ENCODE measurements around the gene ARMH3.

ARMH3 gene

DNA sequence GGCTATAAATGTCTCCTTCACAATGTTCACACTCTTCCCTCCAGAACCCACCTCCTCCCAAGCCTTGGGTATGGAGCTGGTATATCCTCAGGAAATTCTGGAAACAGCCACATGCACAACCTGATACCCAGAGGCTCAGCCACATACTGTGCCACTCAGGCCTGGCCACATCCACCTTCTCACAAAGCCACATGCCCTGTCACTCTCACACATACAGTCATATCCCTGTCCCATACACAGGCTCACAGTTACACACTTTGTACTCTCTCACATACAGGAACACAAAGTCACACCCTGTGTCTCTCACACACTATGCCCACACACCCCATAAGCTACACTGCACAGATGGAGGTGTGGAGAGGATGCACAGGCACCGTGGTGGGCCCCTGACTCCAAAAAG, 222.5 kb downstream of the ARMH3 start:
- peaks cover 10% of the 10 kb centered on the region for H3F3A ChIP-seq (ENCODE audit: control insufficient read depth, insufficient read depth)
- H3K4me3 ChIP-seq (ENCODE audit: low read length): no peak overlapping the region
- no peaks in the 10 kb centered on the region for H3K9me2 ChIP-seq (replicated peaks; ENCODE audit: control insufficient read depth, low read length)
- H3K9me3 ChIP-seq (ENCODE audit: control insufficient read depth, insufficient read depth, low read length): no peaks in the 10 kb centered on the region
- 0 out of 2 replicates have a peak, but pooled peaks cover 3% of the 10 kb centered on the region for H4K20me1 ChIP-seq (ENCODE audit: control insufficient read depth, insufficient read depth, low read depth, low read length)
- H3K4me2 ChIP-seq (ENCODE audit: low read length): no peak overlapping the region
- no peak overlapping the region for H3K27ac ChIP-seq (ENCODE audit: low read depth, low read length)
- no peaks in the 10 kb centered on the region for H3K79me2 ChIP-seq (ENCODE audit: control insufficient read depth, low read length)
- peaks cover 41% of the 10 kb centered on the region for H3K4me1 ChIP-seq (ENCODE audit: control insufficient read depth, low read length)
- no peaks in the 10 kb centered on the region for H3K36me3 ChIP-seq (ENCODE audit: control insufficient read depth, low read length)
- no peaks in the 10 kb centered on the region for H3K27me3 ChIP-seq (ENCODE audit: control insufficient read depth, low read length)
- TF ChIP-seq, protein P1, sequence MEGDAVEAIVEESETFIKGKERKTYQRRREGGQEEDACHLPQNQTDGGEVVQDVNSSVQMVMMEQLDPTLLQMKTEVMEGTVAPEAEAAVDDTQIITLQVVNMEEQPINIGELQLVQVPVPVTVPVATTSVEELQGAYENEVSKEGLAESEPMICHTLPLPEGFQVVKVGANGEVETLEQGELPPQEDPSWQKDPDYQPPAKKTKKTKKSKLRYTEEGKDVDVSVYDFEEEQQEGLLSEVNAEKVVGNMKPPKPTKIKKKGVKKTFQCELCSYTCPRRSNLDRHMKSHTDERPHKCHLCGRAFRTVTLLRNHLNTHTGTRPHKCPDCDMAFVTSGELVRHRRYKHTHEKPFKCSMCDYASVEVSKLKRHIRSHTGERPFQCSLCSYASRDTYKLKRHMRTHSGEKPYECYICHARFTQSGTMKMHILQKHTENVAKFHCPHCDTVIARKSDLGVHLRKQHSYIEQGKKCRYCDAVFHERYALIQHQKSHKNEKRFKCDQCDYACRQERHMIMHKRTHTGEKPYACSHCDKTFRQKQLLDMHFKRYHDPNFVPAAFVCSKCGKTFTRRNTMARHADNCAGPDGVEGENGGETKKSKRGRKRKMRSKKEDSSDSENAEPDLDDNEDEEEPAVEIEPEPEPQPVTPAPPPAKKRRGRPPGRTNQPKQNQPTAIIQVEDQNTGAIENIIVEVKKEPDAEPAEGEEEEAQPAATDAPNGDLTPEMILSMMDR (IDR thresholded peaks at IDR 0.05; ENCODE audit: low read depth, low read length, poor library complexity, severe bottlenecking): no peak
- no peak for TF ChIP-seq EZH2phosphoT487 (IDR thresholded peaks at IDR 0.05; ENCODE audit: borderline replicate concordance, low read length)

DNA sequence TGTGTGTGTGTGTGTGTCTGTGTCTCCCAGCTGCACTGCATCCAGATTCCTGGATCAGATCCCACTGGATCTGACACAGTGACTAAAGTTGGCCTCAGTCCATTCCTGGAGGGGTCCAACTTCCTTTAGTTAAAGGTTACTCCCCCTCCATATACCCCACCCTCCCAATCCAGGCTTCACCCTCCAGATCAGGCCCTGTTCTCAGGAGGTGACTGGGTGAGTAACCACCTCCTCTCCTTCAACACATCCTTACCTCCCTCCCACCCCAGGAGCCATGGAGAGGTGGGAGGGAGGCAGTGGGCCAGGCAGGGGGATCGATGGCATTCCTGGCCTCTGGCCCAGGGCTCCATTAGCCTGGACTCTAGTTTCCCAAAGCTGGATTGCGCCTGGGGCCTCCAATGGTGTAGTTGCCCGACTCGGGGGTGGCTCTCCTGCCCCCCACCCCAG, 223.6 kb downstream of the ARMH3 start:
- no peaks in the 10 kb centered on the region for H3K27me3 ChIP-seq (ENCODE audit: control insufficient read depth, low read length)
- no peak for TF ChIP-seq EZH2phosphoT487 (IDR thresholded peaks at IDR 0.05; ENCODE audit: borderline replicate concordance, low read length)
- TF ChIP-seq, protein P1 (IDR thresholded peaks at IDR 0.05; ENCODE audit: low read depth, low read length, poor library complexity, severe bottlenecking): no peak
- H3K4me2 ChIP-seq (ENCODE audit: low read length): no peak overlapping the region
- no peak overlapping the region for H3K4me3 ChIP-seq (ENCODE audit: low read length)
- H3K9me2 ChIP-seq (replicated peaks; ENCODE audit: control insufficient read depth, low read length): no peaks in the 10 kb centered on the region
- no peak overlapping the region for H3K27ac ChIP-seq (ENCODE audit: low read depth, low read length)
- H3K9me3 ChIP-seq (ENCODE audit: control insufficient read depth, insufficient read depth, low read length): no peaks in the 10 kb centered on the region
- 0 out of 2 replicates have a peak, but pooled peaks cover 3% of the 10 kb centered on the region for H4K20me1 ChIP-seq (ENCODE audit: control insufficient read depth, insufficient read depth, low read depth, low read length)
- peaks cover 10% of the 10 kb centered on the region for H3F3A ChIP-seq (ENCODE audit: control insufficient read depth, insufficient read depth)
- H3K4me1 ChIP-seq (ENCODE audit: control insufficient read depth, low read length): peaks cover 41% of the 10 kb centered on the region
- H3K36me3 ChIP-seq (ENCODE audit: control insufficient read depth, low read length): no peaks in the 10 kb centered on the region
- no peaks in the 10 kb centered on the region for H3K79me2 ChIP-seq (ENCODE audit: control insufficient read depth, low read length)

DNA sequence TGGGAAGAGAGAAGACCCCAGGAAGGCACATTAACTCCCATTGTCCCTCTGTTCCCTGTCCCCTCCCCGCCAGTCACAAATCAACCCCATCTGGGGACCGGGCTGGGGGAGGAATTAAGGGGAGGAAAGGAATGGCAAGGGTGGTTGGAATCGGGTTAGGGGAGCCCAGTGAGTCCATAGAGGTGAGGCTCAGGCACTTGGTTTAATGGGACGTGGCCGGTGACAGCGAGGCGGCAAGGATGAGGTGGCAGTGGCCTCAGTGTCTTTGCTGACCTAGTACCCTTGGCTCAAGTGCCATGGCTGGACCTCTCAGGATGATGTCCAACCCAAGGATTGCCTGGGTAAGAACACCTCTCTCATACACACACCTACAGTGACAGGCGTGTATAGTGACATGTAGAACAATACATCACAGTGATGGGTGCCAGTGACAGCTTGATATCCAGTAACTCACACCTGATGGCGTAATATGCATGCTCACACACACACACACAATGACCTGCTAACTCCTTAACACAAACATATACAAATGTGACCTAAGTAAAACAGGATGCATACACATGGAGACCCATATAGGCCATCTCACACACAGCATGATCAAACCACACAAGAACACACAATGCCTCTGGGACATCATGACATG, 224.7 kb downstream of the ARMH3 start:
- H3K9me3 ChIP-seq (ENCODE audit: control insufficient read depth, insufficient read depth, low read length): no peaks in the 10 kb centered on the region
- 0 out of 2 replicates have a peak, but pooled peaks cover 3% of the 10 kb centered on the region for H4K20me1 ChIP-seq (ENCODE audit: control insufficient read depth, insufficient read depth, low read depth, low read length)
- H3K4me1 ChIP-seq (ENCODE audit: control insufficient read depth, low read length): peaks cover 41% of the 10 kb centered on the region
- TF ChIP-seq EZH2phosphoT487 (IDR thresholded peaks at IDR 0.05; ENCODE audit: borderline replicate concordance, low read length): no peak
- TF ChIP-seq, protein P1 (IDR thresholded peaks at IDR 0.05; ENCODE audit: low read depth, low read length, poor library complexity, severe bottlenecking): no peak
- peak overlapping the region; percentile 79 for H3K4me2 ChIP-seq (ENCODE audit: low read length)
- peaks cover 10% of the 10 kb centered on the region for H3F3A ChIP-seq (ENCODE audit: control insufficient read depth, insufficient read depth)
- H3K27ac ChIP-seq (ENCODE audit: low read depth, low read length): peak overlapping the region; percentile 63
- peak overlapping the region; percentile 85 for H3K4me3 ChIP-seq (ENCODE audit: low read length)
- no peaks in the 10 kb centered on the region for H3K79me2 ChIP-seq (ENCODE audit: control insufficient read depth, low read length)
- H3K9me2 ChIP-seq (replicated peaks; ENCODE audit: control insufficient read depth, low read length): no peaks in the 10 kb centered on the region
- no peaks in the 10 kb centered on the region for H3K36me3 ChIP-seq (ENCODE audit: control insufficient read depth, low read length)
- H3K27me3 ChIP-seq (ENCODE audit: control insufficient read depth, low read length): no peaks in the 10 kb centered on the region

Data from DOHH2 (cell line).